ENCODE data around the gene OR1L6. TPM values are rescaled to one million over a fixed set of nuclear protein-coding genes. Genes with fewer than 3 reads are reported as not detected.

OR1L6 gene
- total and polyA plus RNA-seq, 2 of the 8 experiments (the other 6 are each of a cell fraction or from before 2014, with no cell fraction given), result not detected

DNA sequence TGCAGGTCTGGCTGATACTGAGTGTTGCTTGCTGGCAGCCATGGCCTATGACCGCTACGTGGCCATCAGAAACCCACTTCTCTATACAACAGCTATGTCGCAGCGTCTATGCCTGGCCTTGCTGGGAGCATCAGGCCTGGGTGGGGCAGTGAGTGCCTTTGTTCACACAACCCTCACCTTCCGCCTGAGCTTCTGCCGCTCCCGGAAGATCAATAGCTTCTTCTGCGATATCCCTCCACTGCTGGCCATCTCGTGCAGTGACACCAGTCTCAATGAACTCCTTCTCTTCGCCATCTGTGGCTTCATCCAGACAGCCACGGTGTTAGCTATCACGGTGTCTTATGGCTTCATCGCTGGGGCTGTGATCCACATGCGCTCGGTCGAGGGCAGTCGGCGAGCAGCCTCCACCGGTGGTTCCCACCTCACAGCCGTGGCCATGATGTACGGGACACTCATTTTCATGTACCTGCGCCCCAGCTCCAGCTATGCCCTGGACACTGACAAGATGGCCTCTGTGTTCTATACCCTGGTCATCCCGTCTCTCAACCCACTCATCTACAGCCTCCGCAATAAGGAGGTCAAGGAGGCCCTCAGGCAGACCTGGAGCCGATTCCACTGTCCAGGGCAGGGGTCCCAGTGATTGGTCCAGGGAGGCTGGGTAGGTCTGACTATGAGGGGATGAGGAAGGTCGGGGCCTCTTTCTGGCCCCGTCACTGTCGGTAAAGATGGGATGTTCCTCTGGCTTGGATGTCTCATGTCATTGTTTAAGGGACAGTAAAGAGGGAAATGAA is 47.3 kb downstream of the OR1L6 start:
- peaks cover 47 to 61% of the 10 kb centered on the region in 2 experiments for H3K9me3 ChIP-seq (ENCODE audit: insufficient read depth in 2 of 2, low read depth in 1 of 2, low read length in 1 of 2)
- H3K36me3 ChIP-seq (ENCODE audit: control insufficient read depth in 2 of 4, insufficient read depth in 4 of 4, low read length in 3 of 4), result no peaks in the 10 kb centered on the region; a peak in 1 of 8 replicates
- no peak overlapping the region for H2BK120ac ChIP-seq (replicated peaks; ENCODE audit: low read depth, low read length)
- no peak overlapping the region for H2AFZ ChIP-seq (ENCODE audit: low read length)
- H3K4ac ChIP-seq (replicated peaks; ENCODE audit: insufficient read length, low read depth, low read length), result no peak overlapping the region
- H2BK5ac ChIP-seq (ENCODE audit: low read depth, low read length), result no peak overlapping the region
- no peaks in the 10 kb centered on the region for H3K4me1 ChIP-seq (replicated peaks in 1 of 4; ENCODE audit: control insufficient read depth in 3 of 4, insufficient read depth in 4 of 4, low read length in 3 of 4)
- CTCF ChIA-PET (ENCODE audit: partially characterized antibody), result interaction anchor here (1.0 kb wide), 1 partner anchor 20 kb away, joined by 3 read pairs; no protein-coding TSS in a partner anchor
- DNase-seq (ENCODE audit: low read depth in 1 of 2, low spot score in 2 of 2) (no peak), FAIRE-seq (no peak)
- H3K56ac ChIP-seq (replicated peaks; ENCODE audit: insufficient read length, low read depth, low read length), result no peak overlapping the region
- no peaks in the 10 kb centered on the region for H3K23me2 ChIP-seq (ENCODE audit: low read depth, low read length)
- no peak overlapping the region for H4K91ac ChIP-seq (replicated peaks; ENCODE audit: insufficient read length, low read length)
- H2AK5ac ChIP-seq (ENCODE audit: low read depth, low read length), result no peak overlapping the region
- H3K79me2 ChIP-seq (ENCODE audit: control insufficient read depth in 1 of 2, insufficient read depth in 2 of 2, low read length in 2 of 2), result no peaks in the 10 kb centered on the region
- no peaks in the 10 kb centered on the region for H3K27me3 ChIP-seq (replicated peaks in 1 of 4; ENCODE audit: control insufficient read depth in 3 of 4, extremely low read depth in 1 of 4, insufficient read depth in 3 of 4, low read length in 3 of 4)
- no peaks in the 10 kb centered on the region for H4K20me1 ChIP-seq (replicated peaks in 1 of 2; ENCODE audit: control insufficient read depth in 1 of 2, insufficient read depth in 2 of 2, low read length in 2 of 2)
- no peak overlapping the region for H2BK15ac ChIP-seq (ENCODE audit: low read length)
- POLR2A ChIA-PET (ENCODE audit: partially characterized antibody), result no interaction called here
- H4K8ac ChIP-seq (ENCODE audit: extremely low read depth, insufficient read depth, low read length), result 0 out of 2 replicates have a peak overlapping the region, but pooled peaks have one; percentile 16
- H2BK20ac ChIP-seq (ENCODE audit: low read length), result no peak overlapping the region
- H3K23ac ChIP-seq (ENCODE audit: insufficient read length), result no peak overlapping the region
- no peak overlapping the region for H2BK12ac ChIP-seq (ENCODE audit: low read depth, low read length)
- no peak overlapping the region for H3K4me2 ChIP-seq (ENCODE audit: insufficient read depth in 1 of 2, low read depth in 2 of 2, low read length in 2 of 2)
- no peak overlapping the region for H3K14ac ChIP-seq (ENCODE audit: insufficient read length)
- H3K79me1 ChIP-seq (ENCODE audit: low read depth, low read length), result no peaks in the 10 kb centered on the region
- H4K5ac ChIP-seq (ENCODE audit: insufficient read length, low read depth, low read length), result no peak overlapping the region
- H3K4me3 ChIP-seq (ENCODE audit: extremely low read depth in 1 of 4, insufficient read depth in 2 of 4, low read depth in 3 of 4, low read length in 4 of 4), result no peak overlapping the region
- no peak for TF ChIP-seq KDM5A (IDR thresholded peaks at IDR 0.05; ENCODE audit: low read length)
- no peak for TF ChIP-seq BCL11A (IDR thresholded peaks at IDR 0.05; ENCODE audit: low read depth in 2 of 2, low read length in 2 of 2)
- TF ChIP-seq TAF7 (optimal IDR thresholded peaks at IDR 0.05; ENCODE audit: borderline replicate concordance, low read depth, low read length), result no peak
- TF ChIP-seq ASH2L (IDR thresholded peaks at IDR 0.05; ENCODE audit: low read length), result no peak
- no peak for TF ChIP-seq YY1 (IDR thresholded peaks at IDR 0.05; ENCODE audit: low read depth, low read length)
- H3K18ac ChIP-seq (ENCODE audit: extremely low read depth, low read length), result no peak overlapping the region
- 90% methylated on average over 28 of the region's 28 CpGs; no CpG with 5 or more reads in 1 of the 2 experiments for WGBS, 2 experiments (ENCODE audit: extremely low coverage in 1 of 2, insufficient coverage in 1 of 2, insufficient read length in 1 of 2, insufficient replicate concordance in 2 of 2, low coverage in 1 of 2, low lambda C conversion rate in 2 of 2, missing lambda C conversion rate in 1 of 2)
- no peak overlapping the region for H3K27ac ChIP-seq (ENCODE audit: low read depth, low read length)
- H3K9ac ChIP-seq (replicated peaks in 1 of 4; ENCODE audit: extremely low read depth in 1 of 4, low read depth in 3 of 4, low read length in 3 of 4), result no peak overlapping the region

Data from H1 (cell line).